Breast epithelium (tissue), 4 donors: ENCODE data around the gene FABP3. TPM values are rescaled to one million over a fixed set of nuclear protein-coding genes. Genes with fewer than 3 reads are reported as not detected.

ENCODE experiments used
- DNase-seq, 2 donors: peaks; one replicate each; pipeline ENCODE4 v3.0.0-alpha.2; 2019; ENCODE audit warnings: low spot score in 2 of 2
- H3K27ac ChIP-seq, 2 donors: fragments of 200-600 bp; sonication (generic) in 1 of 2; one replicate each; pipeline ENCODE4 v1.5.1; 2016 to 2019; ENCODE audit warnings: mild to moderate bottlenecking in 1 of 2
- H3K27me3 ChIP-seq, 2 donors: fragments of 200-600 bp; sonication (generic) in 1 of 2; one replicate each; pipeline versions ENCODE4 v1.5.1 to v1.6.0; 2017 to 2019; ENCODE audit warnings: control low read depth in 1 of 2, mild to moderate bottlenecking in 1 of 2
- H3K36me3 ChIP-seq: fragments of 200-600 bp; one replicate; pipeline ENCODE4 v1.5.1; 2019
- H3K4me1 ChIP-seq, 2 donors: fragments of 200-600 bp; sonication (generic); one replicate each; pipeline ENCODE4 v1.5.1; 2016 to 2019; ENCODE audit warnings: control low read depth in 1 of 2
- H3K4me3 ChIP-seq, 3 donors: fragments of 200-600 bp; sonication (generic); 1 replicate in 2 of 3; 2 replicates in 1 of 3; pipeline ENCODE4 v1.5.1; 2016 to 2019; ENCODE audit warnings: mild to moderate bottlenecking in 3 of 3, moderate library complexity in 2 of 3
- H3K9me3 ChIP-seq, 2 donors: fragments of 200-600 bp; sonication (generic) in 1 of 2; one replicate each; pipeline ENCODE4 v1.5.1; 2016 to 2019; ENCODE audit warnings: control low read depth in 1 of 2
- POLR2A ChIP-seq: fragments of 450-650 bp; IDR thresholded peaks from one replicate; pipeline ENCODE4 v1.6.1; 2016; ENCODE audit warnings: antibody characterized with exemption, mild to moderate bottlenecking, moderate library complexity
- POLR2AphosphoS5 ChIP-seq, 3 donors: sonication (generic); formaldehyde crosslinking; IDR thresholded peaks; one replicate each; pipeline ENCODE4 v1.6.1; 2017; ENCODE audit warnings: antibody characterized with exemption in 3 of 3
- intact Hi-C: fragments of 100-400 bp; cut with DNase I; formaldehyde crosslinking; loops from one replicate; pipeline ENCODE4 v1.15.1; 2023; ENCODE audit warnings: low total_unique reads
- total RNA-seq, 3 donors: library from RNA; depleted of rRNA; stranded (reverse); fragments of >200 nt; gene quantifications; one replicate each; pipeline ENCODE4 v1.1.0, GENCODE V29; 2016
- TF ChIP-seq, protein P1 (sequence below), 3 donors: fragments of 450-650 bp; IDR thresholded peaks; one replicate each; pipeline ENCODE4 v1.5.1; 2016 to 2017; ENCODE audit warnings: antibody characterized with exemption in 3 of 3, mild to moderate bottlenecking in 3 of 3, moderate library complexity in 3 of 3

The FABP3 gene
- total RNA-seq, 3 donors from 2014 or later: 7.9 to 15.5 (median 15.0) TPM

DNA sequence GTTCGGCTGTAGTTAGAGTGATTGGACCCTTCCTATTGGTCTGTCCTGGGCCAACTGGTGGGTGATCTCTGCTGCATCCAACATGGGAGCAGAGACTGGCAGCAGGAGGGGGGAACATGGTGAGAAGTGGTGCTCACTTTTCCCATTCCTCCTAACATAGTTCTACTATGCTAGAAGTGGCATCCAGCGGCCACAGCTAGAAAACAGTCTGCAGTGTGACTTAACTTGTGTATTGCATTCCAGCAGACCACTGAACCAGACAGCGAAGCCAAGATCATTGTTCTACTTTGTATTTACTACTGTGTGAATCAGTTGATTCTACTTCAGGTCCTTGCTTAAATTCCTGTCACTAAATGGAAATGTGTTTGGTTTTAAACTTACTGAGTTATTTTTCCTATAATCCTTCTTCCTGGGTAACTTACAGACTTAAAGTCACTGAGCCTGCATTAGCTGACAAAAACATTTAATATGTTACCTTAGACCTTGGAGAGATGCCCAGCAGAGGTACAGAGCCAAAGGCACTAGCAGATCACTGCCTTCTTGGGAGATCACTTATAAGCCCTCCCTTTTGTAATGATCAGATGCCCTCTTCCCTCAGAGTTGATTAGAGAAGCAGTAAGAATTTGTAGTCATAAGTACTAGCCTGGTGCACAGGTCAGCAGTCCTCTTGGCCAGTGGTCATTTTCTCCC, 8.2 kb downstream of the FABP3 start:
- Histone ChIP-seq H3K4me3 (no peak overlapping the region), H3K36me3 (no peaks in the 10 kb centered on the region), H3K27me3 (no peaks in the 10 kb centered on the region), H3K4me1 (no peaks in the 10 kb centered on the region), H3K27ac (no peak overlapping the region), H3K9me3 (no peaks in the 10 kb centered on the region)
- intact Hi-C loops: no loop called here
- no peak for DNase-seq
- TF ChIP-seq POLR2A (no peak), POLR2AphosphoS5 (IDR thresholded peaks at IDR 0.05) (no peak)
- TF ChIP-seq, protein P1, sequence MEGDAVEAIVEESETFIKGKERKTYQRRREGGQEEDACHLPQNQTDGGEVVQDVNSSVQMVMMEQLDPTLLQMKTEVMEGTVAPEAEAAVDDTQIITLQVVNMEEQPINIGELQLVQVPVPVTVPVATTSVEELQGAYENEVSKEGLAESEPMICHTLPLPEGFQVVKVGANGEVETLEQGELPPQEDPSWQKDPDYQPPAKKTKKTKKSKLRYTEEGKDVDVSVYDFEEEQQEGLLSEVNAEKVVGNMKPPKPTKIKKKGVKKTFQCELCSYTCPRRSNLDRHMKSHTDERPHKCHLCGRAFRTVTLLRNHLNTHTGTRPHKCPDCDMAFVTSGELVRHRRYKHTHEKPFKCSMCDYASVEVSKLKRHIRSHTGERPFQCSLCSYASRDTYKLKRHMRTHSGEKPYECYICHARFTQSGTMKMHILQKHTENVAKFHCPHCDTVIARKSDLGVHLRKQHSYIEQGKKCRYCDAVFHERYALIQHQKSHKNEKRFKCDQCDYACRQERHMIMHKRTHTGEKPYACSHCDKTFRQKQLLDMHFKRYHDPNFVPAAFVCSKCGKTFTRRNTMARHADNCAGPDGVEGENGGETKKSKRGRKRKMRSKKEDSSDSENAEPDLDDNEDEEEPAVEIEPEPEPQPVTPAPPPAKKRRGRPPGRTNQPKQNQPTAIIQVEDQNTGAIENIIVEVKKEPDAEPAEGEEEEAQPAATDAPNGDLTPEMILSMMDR (IDR thresholded peaks at IDR 0.05): no peak

DNA sequence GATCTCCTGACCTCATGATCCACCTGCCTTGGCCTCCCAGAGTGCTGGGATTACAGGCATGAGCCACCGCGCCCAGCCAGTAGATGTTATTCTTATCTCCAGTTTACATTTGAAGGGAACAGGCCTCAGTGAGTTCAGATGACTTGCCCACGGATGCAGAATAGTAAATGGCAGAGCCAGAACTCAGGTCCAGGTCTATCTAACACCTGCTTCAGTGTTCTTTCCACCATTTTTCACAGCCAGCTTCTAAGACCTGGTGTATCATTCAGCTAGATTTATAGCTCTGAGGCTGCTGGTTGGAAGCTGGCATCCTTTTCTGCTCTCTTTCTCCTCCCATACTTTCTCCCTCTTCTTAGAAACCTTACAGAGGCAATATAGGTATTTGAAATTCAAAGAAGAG, 10.8 kb downstream of the FABP3 start:
- no peaks in the 10 kb centered on the region for H3K9me3 ChIP-seq
- no peaks in the 10 kb centered on the region for H3K27me3 ChIP-seq
- H3K4me1 ChIP-seq: no peaks in the 10 kb centered on the region
- no peak overlapping the region for H3K27ac ChIP-seq
- TF ChIP-seq, protein P1 (IDR thresholded peaks at IDR 0.05): no peak
- TF ChIP-seq POLR2AphosphoS5 (IDR thresholded peaks at IDR 0.05) (no peak), POLR2A (no peak)
- H3K4me3 ChIP-seq: no peak overlapping the region
- intact Hi-C loops: no loop called here
- no peaks in the 10 kb centered on the region for H3K36me3 ChIP-seq
- DNase-seq: no peak

DNA sequence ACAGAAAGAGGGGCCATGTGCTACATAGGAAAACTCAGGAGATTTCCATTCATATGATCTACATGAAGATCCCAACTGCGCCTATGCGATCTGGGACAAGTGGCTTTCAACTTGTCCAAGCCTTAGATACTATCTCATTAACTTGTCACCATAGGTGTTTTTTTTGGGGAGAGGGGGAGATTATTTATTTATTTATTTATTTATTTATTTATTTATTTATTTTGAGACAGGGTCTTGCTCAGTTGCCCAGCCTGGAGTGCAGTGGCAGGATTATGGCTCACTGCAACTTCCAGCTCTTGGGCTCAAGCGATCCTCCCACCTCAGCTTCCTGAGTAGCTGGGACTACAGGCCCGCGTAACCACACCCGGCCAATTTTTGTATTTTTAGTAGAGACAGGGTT, 11.3 kb downstream of the FABP3 start:
- no peaks in the 10 kb centered on the region for H3K36me3 ChIP-seq
- H3K27me3 ChIP-seq: no peaks in the 10 kb centered on the region
- H3K27ac ChIP-seq: no peak overlapping the region
- intact Hi-C loops: no loop called here
- no peaks in the 10 kb centered on the region for H3K9me3 ChIP-seq
- no peaks in the 10 kb centered on the region for H3K4me1 ChIP-seq
- no peak overlapping the region for H3K4me3 ChIP-seq
- DNase-seq: no peak
- TF ChIP-seq POLR2A (no peak), POLR2AphosphoS5 (IDR thresholded peaks at IDR 0.05) (no peak)
- TF ChIP-seq, protein P1 (IDR thresholded peaks at IDR 0.05): no peak

DNA sequence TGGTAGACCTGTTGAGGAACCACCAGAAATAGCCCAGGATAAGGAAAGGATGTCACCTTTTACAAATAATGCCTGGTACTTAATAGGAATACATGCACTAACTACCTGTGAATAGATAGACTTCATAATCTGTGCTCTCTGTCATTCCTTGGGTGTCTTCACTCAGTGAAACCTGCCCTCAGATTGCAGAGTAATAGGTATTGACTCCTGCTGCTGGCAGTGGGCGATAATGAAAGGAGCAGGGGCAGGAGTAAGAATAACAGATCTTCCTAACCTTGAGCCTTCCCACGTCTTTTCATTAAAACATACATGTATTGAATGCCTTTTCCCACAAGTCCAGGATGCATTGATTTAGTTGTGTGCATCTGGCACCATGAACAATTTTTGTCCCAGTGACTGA, 16.4 kb downstream of the FABP3 start:
- Histone ChIP-seq H3K27ac (no peak overlapping the region), H3K27me3 (no peaks in the 10 kb centered on the region), H3K4me1 (no peaks in the 10 kb centered on the region), H3K9me3 (no peaks in the 10 kb centered on the region), H3K36me3 (no peaks in the 10 kb centered on the region), H3K4me3 (no peak overlapping the region)
- no peak for DNase-seq
- no peak for TF ChIP-seq POLR2AphosphoS5 (IDR thresholded peaks at IDR 0.05)
- TF ChIP-seq POLR2A: no peak
- TF ChIP-seq, protein P1 (IDR thresholded peaks at IDR 0.05): no peak
- intact Hi-C loops: no loop called here

DNA sequence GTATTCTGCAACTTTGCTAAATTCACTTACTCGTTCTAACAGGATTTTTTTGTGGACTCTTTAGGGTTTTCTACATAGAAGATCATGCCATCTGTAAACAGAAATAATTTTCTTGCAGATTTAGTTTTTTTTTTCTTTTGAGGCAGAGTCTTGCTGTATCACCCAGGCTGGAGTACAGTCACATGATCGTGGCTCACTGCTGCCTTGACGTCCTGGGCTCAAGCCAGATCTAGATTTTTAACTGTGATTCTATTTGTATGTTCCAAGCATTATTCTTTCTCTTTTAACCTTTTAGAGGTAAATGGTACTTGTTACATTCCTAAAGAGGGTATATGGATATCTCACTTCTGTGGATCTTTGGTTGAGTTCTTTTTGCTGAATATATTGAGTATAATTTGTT, 18.6 kb downstream of the FABP3 start:
- intact Hi-C loops: no loop called here
- Histone ChIP-seq H3K9me3 (no peaks in the 10 kb centered on the region), H3K4me1 (no peaks in the 10 kb centered on the region), H3K27ac (no peak overlapping the region), H3K4me3 (no peak overlapping the region), H3K27me3 (no peaks in the 10 kb centered on the region), H3K36me3 (no peaks in the 10 kb centered on the region)
- TF ChIP-seq, protein P1 (IDR thresholded peaks at IDR 0.05): no peak
- TF ChIP-seq POLR2A: no peak
- TF ChIP-seq POLR2AphosphoS5 (IDR thresholded peaks at IDR 0.05): no peak
- no peak for DNase-seq
